Fibroblast of lung (primary cell): Measurements from ENCODE around the gene MUC2. TPM values are rescaled to one million over a fixed set of nuclear protein-coding genes. Genes with fewer than 3 reads are reported as not detected.

Source experiments
- DNase-seq, 2 donors: peaks; one replicate each; pipeline versions ENCODE4 v3.0.0 to v3.0.0-alpha.2; 2010; ENCODE audit warnings: low read depth in 2 of 2
- H2AFZ ChIP-seq: 2 replicates; pipeline ENCODE4 v1.5.1; 2012; ENCODE audit warnings: low read length, control low read depth, inconsistent platforms
- H3K27ac ChIP-seq: 2 replicates; pipeline ENCODE4 v1.5.1; 2011; ENCODE audit warnings: low read length, control low read depth; ENCODE audit not compliant: insufficient read depth
- H3K27me3 ChIP-seq: 2 replicates; pipeline ENCODE4 v1.5.1; 2011; ENCODE audit warnings: mild to moderate bottlenecking, low read length; ENCODE audit not compliant: control insufficient read depth, insufficient read depth
- H3K36me3 ChIP-seq: 2 replicates; pipeline ENCODE4 v1.5.1; 2011; ENCODE audit warnings: low read length; ENCODE audit not compliant: control insufficient read depth, insufficient read depth
- H3K4me1 ChIP-seq: 2 replicates; pipeline ENCODE4 v1.5.1; 2011; ENCODE audit warnings: low read length; ENCODE audit not compliant: control insufficient read depth, insufficient read depth; ENCODE audit errors: extremely low read depth
- H3K4me2 ChIP-seq: 2 replicates; pipeline ENCODE4 v1.5.1; 2011; ENCODE audit warnings: low read length, control low read depth; ENCODE audit not compliant: insufficient read depth; ENCODE audit errors: extremely low read depth
- H3K4me3 ChIP-seq, 4 experiments: fragments of 200-600 bp in 1 of 4; sonication (generic) in 1 of 4; replicated peaks in 1 of 4; 2 replicates each; pipeline ENCODE4 v1.5.1; 2011 to 2016; ENCODE audit warnings: low read length in 4 of 4, low read depth in 3 of 4, mild to moderate bottlenecking in 3 of 4, control low read depth in 2 of 4, inconsistent platforms in 1 of 4, mixed read lengths in 1 of 4; ENCODE audit not compliant: insufficient read depth in 1 of 4; ENCODE audit errors: control extremely low read depth in 1 of 4
- H3K79me2 ChIP-seq: 2 replicates; pipeline ENCODE4 v1.5.1; 2012; ENCODE audit warnings: mild to moderate bottlenecking, low read length, inconsistent platforms; ENCODE audit not compliant: control insufficient read depth, insufficient read depth
- H3K9ac ChIP-seq: 2 replicates; pipeline ENCODE4 v1.5.1; 2011; ENCODE audit warnings: mild to moderate bottlenecking, low read length, control low read depth; ENCODE audit not compliant: insufficient read depth
- H3K9me3 ChIP-seq: 2 replicates; pipeline ENCODE4 v1.5.1; 2012; ENCODE audit warnings: low read depth, low read length; ENCODE audit not compliant: control insufficient read depth, insufficient read depth
- H4K20me1 ChIP-seq: 2 replicates; pipeline ENCODE4 v1.5.1; 2011; ENCODE audit warnings: low read length; ENCODE audit not compliant: control insufficient read depth, insufficient read depth; ENCODE audit errors: extremely low read depth
- EZH2 ChIP-seq: IDR thresholded peaks from 2 replicates; pipeline ENCODE4 v1.5.1; 2012; ENCODE audit warnings: low read length, control low read depth, mild to moderate bottlenecking; ENCODE audit errors: missing control alignments
- polyA plus RNA-seq, 2 donors: library from polyadenylated mRNA; depleted of rRNA in 1 of 2; stranded (reverse) in 1 of 2; unstranded in 1 of 2; fragments of >200 nt; gene quantifications; 2 replicates each; pipeline ENCODE4 v1.2.1, GENCODE V29; 2011 to 2012; ENCODE audit warnings: missing spikeins in 1 of 2
- total RNA-seq: library from RNA; depleted of rRNA; stranded (reverse); fragments of >200 nt; gene quantifications from 2 replicates; pipeline ENCODE4 v1.2.1, GENCODE V29; 2014
- TF ChIP-seq, protein P1 (sequence below), 2 donors: IDR thresholded peaks in 1 of 2; conservative IDR thresholded peaks in 1 of 2; 1 replicate in 1 of 2; 2 replicates in 1 of 2; pipeline ENCODE4 v1.5.1; 2011 to 2012; ENCODE audit warnings: low read length in 2 of 2, control low read depth in 1 of 2, inconsistent platforms in 1 of 2, low read depth in 1 of 2, mild to moderate bottlenecking in 1 of 2

Gene MUC2
- total and polyA plus RNA-seq, 2 donors (not counting 1 experiment from before 2014, with no cell fraction given): not detected

DNA sequence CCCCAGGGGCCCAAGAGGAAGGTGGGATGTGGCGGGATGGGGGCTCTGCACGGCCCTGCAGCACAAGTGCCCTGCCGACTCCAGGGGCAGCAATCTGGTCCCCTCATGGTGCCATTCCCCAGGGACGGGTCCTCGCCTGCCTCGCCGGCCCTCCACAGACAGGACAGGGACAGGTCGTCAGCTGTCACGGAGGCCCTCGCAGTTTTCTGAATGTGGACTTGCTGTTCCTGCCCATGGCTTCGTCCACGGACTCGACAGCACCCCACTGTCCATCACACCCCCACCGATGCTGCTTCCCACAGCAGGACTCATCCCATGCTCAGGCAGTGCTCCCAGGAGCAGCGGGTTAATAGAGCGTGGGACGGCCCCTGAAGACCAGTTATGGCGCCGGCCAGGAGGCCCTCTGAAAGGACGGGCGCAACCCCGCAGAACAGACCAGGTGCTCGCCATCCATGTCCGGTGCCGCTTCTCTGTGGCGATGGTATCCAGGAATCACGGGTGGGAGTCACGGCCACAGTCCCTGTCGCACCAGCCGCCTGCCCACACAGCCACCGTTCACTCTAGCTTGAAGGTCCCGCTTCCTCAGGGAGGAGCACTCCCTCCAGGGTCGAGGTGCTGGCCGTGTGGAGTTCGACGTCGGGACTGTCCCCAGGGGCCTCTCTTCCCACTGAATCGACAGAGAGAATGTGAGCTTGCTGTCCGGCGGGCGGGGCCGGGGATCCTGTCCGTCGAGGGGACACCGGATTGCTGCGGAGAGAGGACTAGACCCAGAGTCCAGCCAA lies 18.5 kb upstream of the MUC2 start:
- Histone ChIP-seq H2AFZ (no peak overlapping the region), H3K36me3 (no peaks in the 10 kb centered on the region), H3K27ac (no peak overlapping the region), H3K79me2 (no peaks in the 10 kb centered on the region), H3K27me3 (peaks cover 12% of the 10 kb centered on the region), H3K9me3 (no peaks in the 10 kb centered on the region), H3K4me2 (no peak overlapping the region), H4K20me1 (no peaks in the 10 kb centered on the region), H3K4me1 (no peaks in the 10 kb centered on the region), H3K4me3 (no peak overlapping the region), H3K9ac (peak overlapping the region; percentile 7)
- DNase-seq: no peak
- no peak for TF ChIP-seq EZH2
- TF ChIP-seq, protein P1, sequence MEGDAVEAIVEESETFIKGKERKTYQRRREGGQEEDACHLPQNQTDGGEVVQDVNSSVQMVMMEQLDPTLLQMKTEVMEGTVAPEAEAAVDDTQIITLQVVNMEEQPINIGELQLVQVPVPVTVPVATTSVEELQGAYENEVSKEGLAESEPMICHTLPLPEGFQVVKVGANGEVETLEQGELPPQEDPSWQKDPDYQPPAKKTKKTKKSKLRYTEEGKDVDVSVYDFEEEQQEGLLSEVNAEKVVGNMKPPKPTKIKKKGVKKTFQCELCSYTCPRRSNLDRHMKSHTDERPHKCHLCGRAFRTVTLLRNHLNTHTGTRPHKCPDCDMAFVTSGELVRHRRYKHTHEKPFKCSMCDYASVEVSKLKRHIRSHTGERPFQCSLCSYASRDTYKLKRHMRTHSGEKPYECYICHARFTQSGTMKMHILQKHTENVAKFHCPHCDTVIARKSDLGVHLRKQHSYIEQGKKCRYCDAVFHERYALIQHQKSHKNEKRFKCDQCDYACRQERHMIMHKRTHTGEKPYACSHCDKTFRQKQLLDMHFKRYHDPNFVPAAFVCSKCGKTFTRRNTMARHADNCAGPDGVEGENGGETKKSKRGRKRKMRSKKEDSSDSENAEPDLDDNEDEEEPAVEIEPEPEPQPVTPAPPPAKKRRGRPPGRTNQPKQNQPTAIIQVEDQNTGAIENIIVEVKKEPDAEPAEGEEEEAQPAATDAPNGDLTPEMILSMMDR (conservative IDR thresholded peaks at IDR 0.05 in 1 of 2, IDR thresholded peaks at IDR 0.05 in 1 of 2; ENCODE audit: low read depth in 1 of 2, low read length in 2 of 2): no peak

GRCh38 chr11:1057806-1058205 lies 16.9 kb upstream of the MUC2 start:
- TF ChIP-seq, protein P1 (conservative IDR thresholded peaks at IDR 0.05 in 1 of 2, IDR thresholded peaks at IDR 0.05 in 1 of 2; ENCODE audit: low read depth in 1 of 2, low read length in 2 of 2): no peak
- TF ChIP-seq EZH2: no peak
- Histone ChIP-seq H2AFZ (no peak overlapping the region), H3K4me2 (no peak overlapping the region), H3K9me3 (no peaks in the 10 kb centered on the region), H3K79me2 (no peaks in the 10 kb centered on the region), H3K4me3 (no peak overlapping the region), H3K27ac (no peak overlapping the region), H3K27me3 (peaks cover 12% of the 10 kb centered on the region), H4K20me1 (no peaks in the 10 kb centered on the region), H3K36me3 (no peaks in the 10 kb centered on the region), H3K4me1 (no peaks in the 10 kb centered on the region), H3K9ac (no peak overlapping the region)
- DNase-seq: no peak

DNA sequence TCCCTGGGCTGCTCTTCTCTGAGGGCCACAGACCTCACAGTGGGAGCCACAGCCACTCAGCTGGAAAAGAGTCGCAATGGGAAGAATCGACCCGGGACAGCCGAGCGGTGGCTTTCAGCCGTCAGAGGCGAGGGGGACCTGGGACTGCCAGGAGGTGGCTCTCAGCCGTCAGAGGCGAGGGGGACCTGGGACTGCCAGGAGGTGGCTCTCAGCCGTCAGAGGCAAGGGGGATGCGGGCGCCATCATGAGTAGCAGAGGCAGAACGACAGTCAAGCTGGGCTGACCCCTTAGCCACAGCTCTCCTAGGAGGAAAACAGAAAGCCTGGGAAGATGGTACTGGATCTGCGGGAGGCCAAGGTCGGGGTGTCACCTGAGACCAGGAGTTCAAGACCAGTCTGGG lies 14.9 kb upstream of the MUC2 start:
- Histone ChIP-seq H3K9me3 (no peaks in the 10 kb centered on the region), H3K4me3 (no peak overlapping the region), H3K27me3 (peaks cover 8% of the 10 kb centered on the region), H3K4me2 (no peak overlapping the region), H2AFZ (no peak overlapping the region), H4K20me1 (no peaks in the 10 kb centered on the region), H3K36me3 (no peaks in the 10 kb centered on the region), H3K27ac (no peak overlapping the region), H3K9ac (no peak overlapping the region), H3K79me2 (no peaks in the 10 kb centered on the region), H3K4me1 (no peaks in the 10 kb centered on the region)
- TF ChIP-seq, protein P1 (conservative IDR thresholded peaks at IDR 0.05 in 1 of 2, IDR thresholded peaks at IDR 0.05 in 1 of 2; ENCODE audit: low read depth in 1 of 2, low read length in 2 of 2): no peak
- no peak for DNase-seq
